Calu3 (cell line): ENCODE data around the gene UMAD1. TPM values are rescaled to one million over a fixed set of nuclear protein-coding genes. Genes with fewer than 3 reads are reported as not detected.

Experiments
- BruUV-seq: library from RNA; stranded (reverse); fragments of 400-500 nt; replicated peaks from 2 replicates; lab custom pipeline; 2021; lab: Mats Ljungman, UMichigan
- CTCF ChIA-PET: fragments of 300-600 bp; sonication (Branson Sonifier 250); formaldehyde crosslinking; loops from one replicate; lab custom pipeline; 2022; ENCODE audit warnings: antibody characterized with exemption; lab: Charles Lee
- DNase-seq: peaks from one replicate; pipeline ENCODE4 v3.0.0; 2022
- H3K27ac Mint-ChIP-seq: one replicate; pipeline ENCODE4 v1.8.0; 2022; ENCODE audit warnings: mixed read lengths; ENCODE audit not compliant: unreplicated experiment
- H3K27me3 Mint-ChIP-seq: one replicate; pipeline ENCODE4 v1.8.0; 2022; ENCODE audit warnings: mixed read lengths; ENCODE audit not compliant: unreplicated experiment
- H3K36me3 Mint-ChIP-seq: one replicate; pipeline ENCODE4 v1.8.0; 2022; ENCODE audit warnings: mild to moderate bottlenecking, moderate library complexity, mixed read lengths; ENCODE audit not compliant: insufficient read depth, unreplicated experiment
- H3K4me1 Mint-ChIP-seq: one replicate; pipeline ENCODE4 v1.8.0; 2022; ENCODE audit warnings: mild to moderate bottlenecking, low read depth, mixed read lengths; ENCODE audit not compliant: unreplicated experiment
- H3K4me3 Mint-ChIP-seq: one replicate; pipeline ENCODE4 v1.8.0; 2022; ENCODE audit warnings: mild to moderate bottlenecking, low read depth, moderate library complexity, mixed read lengths; ENCODE audit not compliant: unreplicated experiment
- H3K9me3 Mint-ChIP-seq: one replicate; pipeline ENCODE4 v1.8.0; 2022; ENCODE audit warnings: low read depth, mixed read lengths; ENCODE audit not compliant: unreplicated experiment
- intact Hi-C: fragments of 100-400 bp; cut with micrococcal nuclease; formaldehyde crosslinking; loops from one replicate; pipeline ENCODE4 v1.10.0; 2022; ENCODE audit not compliant: unreplicated experiment
- total RNA-seq: library from RNA; stranded (reverse); gene quantifications from 2 replicates; pipeline ENCODE4 v1.2.3, GENCODE V29; 2022
- TF ChIP-seq, protein P1 (sequence below): fragments of 200-600 bp; IDR thresholded peaks from one replicate; pipeline ENCODE4 v1.8.0; 2022; ENCODE audit warnings: antibody characterized with exemption; ENCODE audit not compliant: unreplicated experiment

Gene UMAD1
- total RNA-seq, 1 experiment from 2014 or later = 25.2 TPM

- H3K27ac Mint-ChIP-seq = no peak overlapping the region
- H3K27me3 Mint-ChIP-seq = no peaks in the 10 kb centered on the region
- intact Hi-C loops = no loop called here
- no peaks in the 10 kb centered on the region for H3K9me3 Mint-ChIP-seq
- H3K4me1 Mint-ChIP-seq = peaks cover 13% of the 10 kb centered on the region
- no TSS peak for BruUV-seq
- TF ChIP-seq, protein P1, sequence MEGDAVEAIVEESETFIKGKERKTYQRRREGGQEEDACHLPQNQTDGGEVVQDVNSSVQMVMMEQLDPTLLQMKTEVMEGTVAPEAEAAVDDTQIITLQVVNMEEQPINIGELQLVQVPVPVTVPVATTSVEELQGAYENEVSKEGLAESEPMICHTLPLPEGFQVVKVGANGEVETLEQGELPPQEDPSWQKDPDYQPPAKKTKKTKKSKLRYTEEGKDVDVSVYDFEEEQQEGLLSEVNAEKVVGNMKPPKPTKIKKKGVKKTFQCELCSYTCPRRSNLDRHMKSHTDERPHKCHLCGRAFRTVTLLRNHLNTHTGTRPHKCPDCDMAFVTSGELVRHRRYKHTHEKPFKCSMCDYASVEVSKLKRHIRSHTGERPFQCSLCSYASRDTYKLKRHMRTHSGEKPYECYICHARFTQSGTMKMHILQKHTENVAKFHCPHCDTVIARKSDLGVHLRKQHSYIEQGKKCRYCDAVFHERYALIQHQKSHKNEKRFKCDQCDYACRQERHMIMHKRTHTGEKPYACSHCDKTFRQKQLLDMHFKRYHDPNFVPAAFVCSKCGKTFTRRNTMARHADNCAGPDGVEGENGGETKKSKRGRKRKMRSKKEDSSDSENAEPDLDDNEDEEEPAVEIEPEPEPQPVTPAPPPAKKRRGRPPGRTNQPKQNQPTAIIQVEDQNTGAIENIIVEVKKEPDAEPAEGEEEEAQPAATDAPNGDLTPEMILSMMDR = no peak
- CTCF ChIA-PET = interaction anchor here (0.6 kb wide), 1 partner anchor 40 kb away, joined by 3 read pairs; no protein-coding TSS in a partner anchor
- H3K36me3 Mint-ChIP-seq = no peaks in the 10 kb centered on the region
- no peak overlapping the region for H3K4me3 Mint-ChIP-seq
- DNase-seq = no peak
Measured at GRCh38 chr7:7924303-7924702, 283.8 kb downstream of the UMAD1 start.

Other genes starting within 250 kb of the UMAD1 start
- 1.3 and 3.2 TPM in 2 replicates for gene COL28A1, start 104.9 kb upstream of the UMAD1 start, total RNA-seq
- 38.2 and 46.5 TPM in 2 replicates for gene MIOS, start 73.9 kb upstream of the UMAD1 start, total RNA-seq
- gene RPA3, start 77.9 kb downstream of the UMAD1 start, total RNA-seq = 124 and 143 TPM in 2 replicates